Measurements from ENCODE around the gene NHLRC4.

The NHLRC4 gene

DNA sequence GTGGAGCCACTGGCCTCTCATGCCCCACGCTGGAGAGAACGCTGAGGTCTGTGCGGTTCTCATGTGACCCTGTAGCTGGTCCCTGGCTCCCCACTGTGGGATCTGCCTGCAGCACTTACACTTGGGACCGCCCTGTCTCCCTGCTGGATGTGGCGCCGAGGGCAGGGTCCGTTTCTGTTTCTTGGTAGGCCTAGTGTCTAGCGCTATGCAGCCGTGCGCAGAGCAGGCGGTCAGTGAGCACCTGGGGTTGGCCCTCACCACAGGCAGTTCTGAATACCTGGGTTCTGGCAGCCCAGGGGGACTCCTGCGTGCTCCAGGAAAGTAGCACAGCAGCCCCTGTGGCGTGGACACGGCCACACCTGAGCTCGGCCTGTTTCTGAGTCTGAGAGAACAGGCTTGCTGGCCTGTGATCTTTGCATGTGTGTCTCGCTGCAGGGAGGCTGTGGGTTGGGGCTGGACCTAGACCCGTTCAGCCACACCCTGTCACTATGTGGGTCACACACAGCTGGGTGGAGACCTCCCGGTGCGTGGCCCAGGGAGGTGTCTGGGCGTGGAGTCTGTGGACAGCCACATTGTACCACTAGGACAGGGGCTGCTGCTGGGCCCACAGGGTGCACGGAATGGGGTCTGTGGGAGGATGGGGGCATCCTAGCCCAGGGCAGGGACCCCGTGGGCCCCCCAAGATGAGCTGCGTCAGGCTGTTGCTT, 36.5 kb upstream of the NHLRC4 start:
- no peak for DNase-seq

DNA sequence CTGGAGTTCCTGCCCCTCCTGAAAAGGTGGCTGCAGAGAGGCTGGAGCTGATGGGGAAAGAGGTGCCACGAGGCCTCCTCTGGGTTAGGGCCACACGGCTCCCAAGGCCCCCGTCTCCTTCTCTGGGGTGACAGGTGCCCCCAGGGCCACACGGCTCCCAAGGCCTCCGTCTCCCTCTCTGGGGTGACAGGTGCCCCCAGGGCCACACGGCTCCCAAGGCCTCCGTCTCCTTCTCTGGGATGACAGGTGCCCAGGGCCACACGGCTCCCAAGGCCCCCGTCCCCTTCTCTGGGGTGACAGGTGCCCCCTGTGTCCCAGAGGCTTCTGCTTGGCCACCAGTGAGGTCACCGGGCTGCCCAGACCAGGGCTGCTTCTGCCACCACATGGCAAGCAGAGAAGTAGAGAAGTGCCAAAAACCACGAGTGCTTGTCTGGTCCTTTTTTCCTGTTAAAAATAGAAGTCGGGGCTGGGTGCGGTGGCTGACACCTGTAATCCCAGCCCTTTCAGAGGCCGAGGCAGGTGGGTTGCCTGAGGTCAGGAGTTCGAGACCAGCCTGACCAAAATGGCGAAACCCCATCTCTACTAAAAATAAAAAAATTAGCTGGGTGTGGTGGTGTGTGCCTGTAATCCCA, 35.2 kb upstream of the NHLRC4 start:
- no peak for DNase-seq

DNA sequence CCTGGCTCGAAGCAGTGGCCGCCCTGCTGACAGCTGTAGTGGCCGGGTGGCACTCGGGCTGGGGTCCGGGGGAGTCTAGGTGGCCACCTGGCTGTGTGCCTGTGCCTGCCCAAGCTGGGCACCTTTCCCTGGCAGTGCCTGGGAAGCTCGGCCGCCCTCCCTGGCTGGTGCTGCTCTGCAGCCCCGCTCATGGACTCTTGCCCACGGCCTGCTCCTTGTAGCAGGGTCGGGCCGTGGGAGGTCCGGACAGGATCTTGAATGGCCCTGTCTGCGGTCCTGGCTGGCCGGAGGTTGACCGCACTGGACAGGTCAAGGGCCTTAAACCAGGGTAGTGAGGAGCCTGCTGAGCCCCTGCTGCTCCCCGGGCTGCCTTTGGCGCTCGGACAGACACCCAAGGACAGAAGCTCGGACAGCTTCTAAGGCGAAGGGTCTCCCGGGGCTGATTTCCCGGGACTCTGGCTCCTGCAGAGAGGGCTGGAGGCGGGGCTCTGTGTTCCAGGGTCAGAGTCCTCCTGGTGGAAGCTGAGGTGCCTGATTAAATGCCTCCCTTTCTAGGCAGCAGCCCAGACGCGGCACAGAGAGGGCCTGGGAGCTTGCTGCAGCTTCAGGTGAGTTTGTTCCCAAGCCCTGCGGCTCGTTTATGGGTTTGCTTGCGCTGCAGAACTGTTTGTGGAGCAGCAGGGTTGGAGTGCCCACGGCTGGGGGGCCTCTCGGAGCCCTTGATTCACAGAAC, 33.2 kb upstream of the NHLRC4 start:
- no peak for DNase-seq

DNA sequence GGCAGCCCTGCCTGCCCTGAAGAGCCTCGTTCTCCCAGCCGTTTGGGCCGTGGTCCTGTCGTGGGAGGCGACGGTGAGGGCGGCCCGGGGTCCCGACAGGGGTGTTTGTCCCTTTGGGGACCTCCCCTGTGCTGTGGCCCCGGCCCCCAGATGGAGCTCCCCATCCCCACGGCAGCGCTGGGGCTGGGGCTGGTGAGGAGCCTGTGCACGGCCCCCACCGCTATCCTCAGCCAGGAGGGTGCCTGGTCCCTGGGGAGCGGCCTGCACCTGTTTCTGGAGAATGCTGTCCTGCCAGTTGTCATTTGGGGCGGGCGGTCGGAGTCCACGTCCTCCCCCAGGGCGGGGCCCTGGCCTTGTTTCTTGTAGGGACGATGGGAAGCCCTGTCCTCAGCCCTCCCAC, 32.7 kb upstream of the NHLRC4 start:
- no peak for DNase-seq

DNA sequence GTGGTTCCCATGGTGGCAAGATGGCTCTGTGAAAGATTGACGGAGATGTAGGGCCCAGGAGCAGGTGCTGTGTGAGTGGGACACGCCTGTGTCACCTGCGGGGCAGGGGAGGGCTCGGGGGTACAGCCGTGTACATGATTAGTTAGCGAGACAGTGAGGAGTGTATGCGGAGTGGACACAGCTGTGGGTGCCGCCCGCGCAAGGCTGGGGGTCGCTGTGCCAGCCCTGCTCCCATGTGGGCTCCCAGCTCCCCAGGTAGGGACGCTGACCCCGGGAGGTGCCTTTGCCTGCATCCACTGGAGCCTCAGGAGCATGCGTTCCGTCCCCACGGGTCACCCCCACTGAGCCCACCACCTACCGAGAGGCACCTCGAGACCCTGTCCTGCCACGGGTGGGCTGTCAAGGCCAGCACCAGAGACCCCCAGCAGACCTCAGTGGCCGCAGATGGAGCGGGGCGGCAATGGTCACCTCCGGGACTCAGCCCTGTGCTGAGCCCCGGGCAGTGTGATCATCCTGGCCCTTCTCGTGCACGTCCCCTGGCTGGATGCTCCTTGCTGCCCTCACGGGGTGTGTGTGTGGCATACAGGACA, 31.9 kb upstream of the NHLRC4 start:
- DNase-seq: no peak

DNA sequence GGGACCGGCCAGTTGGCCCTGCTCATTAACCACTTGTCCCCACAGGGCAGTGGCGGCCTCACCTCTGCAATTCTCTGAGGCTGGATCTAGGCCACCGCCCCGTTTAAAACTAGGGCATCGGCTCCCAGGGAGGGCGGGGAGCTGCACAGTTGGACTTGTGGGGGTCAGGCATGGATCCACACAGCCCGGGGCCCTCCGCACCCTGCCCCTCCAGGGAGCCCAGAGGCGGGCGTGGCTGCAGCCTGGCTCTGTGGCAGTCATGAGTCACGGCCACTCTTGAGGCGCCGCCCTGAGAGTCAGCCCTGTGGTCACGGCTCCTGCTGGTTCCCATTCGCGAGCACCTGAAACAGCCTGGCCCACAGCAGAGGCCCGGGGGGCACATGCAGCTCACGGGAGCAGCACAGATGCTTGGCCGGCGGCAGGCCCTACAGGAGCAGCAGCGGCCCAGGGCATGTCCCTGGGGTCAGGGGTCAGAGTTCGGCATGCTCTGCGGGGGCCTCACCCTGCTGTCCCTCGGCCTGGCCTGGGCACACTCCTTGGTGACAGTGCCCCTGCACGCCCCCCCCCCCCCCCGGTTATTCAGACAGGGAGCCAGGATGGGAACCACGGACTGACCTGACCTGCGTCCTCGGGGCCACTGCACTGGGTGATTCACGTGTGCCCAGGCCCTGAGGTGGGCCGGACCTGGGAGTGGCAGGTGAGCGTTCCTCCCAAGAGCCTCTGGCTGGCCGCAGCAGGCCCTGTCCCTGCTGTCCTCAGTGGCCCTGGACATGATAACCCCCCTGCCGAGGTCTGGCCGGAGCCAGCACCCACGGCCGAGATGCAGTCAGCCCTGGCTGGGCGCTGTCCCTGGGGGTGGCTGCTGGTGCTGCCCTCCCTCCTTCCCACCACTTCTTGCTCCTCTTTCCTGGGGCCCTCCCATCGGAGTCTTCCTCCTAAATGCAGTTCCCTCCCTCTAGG, 31.1 kb upstream of the NHLRC4 start:
- no peak for DNase-seq

DNA sequence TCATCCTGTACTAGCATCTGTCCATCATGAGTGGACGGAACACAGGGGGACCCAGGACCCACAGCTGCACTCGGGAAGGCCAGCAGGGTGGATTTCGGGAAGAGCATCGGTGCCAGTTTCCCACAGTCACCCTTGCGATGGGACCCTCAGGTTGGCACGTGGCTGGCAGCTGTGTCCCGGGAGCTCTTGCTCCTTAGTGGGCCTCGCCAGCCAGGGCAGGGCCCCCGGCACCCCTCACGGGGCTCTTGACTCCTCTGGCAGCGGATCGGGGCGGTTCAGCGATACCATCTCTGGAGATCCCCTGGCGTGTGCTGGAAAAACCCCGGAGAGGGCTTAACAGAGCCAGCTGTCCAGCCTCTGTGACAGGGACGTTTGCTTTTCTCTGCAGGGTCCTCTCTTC, 30.1 kb upstream of the NHLRC4 start:
- DNase-seq: no peak

DNA sequence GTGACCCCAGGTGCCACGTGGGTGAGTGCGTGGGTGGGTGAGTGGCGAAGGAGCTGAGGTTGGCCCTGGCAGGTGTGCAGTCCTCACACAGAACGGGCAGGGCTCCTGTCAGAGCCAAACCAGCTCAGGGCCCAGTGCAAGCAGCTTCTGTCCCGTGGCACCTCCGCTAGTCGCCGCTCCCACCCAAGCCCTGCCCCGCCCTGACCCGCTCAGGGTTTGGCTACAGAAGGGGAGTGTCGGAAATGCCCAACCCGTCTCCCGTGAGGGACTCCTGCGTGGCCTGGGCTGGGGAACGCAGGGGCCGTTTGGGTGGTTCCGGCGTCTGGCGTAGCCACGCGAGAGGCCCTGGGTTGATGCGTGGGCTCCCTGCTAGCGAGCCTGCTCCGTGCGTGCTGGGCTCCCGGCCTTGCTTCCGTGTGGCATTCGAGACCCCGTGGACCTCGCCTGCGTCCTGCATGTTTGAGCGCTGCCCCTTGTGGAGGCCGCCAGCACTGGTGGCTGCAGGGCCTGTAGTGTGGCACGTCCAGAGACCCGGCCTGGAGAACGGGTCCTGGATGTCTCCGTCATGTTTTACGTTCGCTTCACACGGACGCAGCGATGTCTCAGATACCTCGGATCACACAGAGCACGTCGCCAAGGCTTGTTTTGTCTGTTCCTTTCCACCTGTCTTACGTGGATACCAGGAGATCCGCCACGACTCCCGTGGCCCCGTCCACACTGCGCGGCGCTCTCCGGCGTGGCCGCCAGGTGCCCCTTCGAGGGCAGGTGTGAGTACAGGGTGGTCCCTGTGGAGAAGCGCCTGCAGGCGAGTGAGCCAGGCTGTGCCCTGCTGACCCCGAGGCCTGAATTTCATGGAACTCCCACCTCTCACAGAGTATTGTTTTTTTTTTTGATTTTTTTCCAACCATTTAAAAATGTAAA, 29.1 kb upstream of the NHLRC4 start:
- DNase-seq: no peak

DNA sequence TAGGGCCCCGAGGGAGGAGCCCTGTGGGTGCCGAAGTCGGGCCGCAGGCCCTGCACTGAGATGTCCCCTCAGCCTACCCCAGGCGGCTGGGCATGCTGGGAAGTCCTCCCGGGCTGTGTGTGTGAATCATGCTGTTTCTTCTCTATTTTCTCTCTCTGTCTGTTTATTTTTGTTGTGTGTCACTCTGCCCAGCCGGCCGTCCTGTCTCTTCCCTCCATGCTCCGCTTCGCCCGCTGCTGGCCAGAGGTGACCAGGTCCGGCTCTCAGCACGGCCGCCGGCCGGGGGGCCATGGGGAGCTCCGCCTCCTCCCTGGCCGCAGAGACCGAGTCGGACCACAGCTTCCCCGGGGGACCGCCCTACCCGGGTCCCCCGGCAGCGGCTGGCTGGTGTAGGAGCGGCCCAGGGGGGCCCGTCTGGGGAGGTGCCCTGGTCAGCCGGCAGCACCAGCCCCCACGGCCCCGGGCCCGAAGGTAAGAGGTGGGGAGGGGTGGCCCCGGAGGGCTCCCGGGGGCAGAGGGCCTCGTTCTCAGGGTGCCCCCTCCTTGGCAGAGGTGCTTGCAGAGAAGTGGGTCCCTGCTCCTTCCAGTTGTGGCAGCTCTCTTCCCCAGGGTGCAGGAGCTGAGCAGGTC, 26.8 kb upstream of the NHLRC4 start:
- DNase-seq: no peak

DNA sequence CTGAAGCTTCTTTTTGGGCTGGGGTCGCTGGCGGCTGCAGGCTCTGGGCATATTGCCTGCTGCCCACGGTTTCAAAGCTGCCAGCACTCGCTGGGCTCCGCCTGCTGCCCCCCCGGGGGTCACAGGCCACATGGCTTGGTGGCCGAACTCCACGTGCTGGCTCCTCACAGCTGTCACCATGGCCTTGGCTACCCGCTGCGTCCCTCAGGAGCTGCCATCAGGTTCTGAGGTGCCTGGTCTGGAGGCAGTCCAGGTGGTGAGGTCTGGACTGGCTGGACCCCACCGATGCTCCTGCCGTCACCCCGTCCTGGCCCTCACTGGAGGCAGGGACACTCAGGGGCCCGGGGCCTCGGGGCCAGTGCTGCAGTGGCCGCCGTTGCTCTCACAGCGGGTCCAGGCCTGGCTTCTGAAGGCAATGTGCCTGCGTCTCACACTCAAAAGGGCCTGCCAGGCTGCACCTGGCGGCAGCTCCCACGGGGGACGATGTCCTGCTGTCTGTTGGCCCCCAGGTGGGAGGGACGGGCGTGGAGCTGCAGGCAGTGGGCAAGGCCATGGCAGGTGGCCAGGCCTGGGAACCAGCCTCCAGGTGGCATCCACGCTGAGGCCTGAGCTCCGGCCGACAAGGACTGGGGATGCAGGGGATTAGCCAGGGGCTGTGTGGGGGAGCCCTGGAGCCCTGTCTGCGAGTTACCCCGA, 26.0 kb upstream of the NHLRC4 start:
- DNase-seq: no peak

DNA sequence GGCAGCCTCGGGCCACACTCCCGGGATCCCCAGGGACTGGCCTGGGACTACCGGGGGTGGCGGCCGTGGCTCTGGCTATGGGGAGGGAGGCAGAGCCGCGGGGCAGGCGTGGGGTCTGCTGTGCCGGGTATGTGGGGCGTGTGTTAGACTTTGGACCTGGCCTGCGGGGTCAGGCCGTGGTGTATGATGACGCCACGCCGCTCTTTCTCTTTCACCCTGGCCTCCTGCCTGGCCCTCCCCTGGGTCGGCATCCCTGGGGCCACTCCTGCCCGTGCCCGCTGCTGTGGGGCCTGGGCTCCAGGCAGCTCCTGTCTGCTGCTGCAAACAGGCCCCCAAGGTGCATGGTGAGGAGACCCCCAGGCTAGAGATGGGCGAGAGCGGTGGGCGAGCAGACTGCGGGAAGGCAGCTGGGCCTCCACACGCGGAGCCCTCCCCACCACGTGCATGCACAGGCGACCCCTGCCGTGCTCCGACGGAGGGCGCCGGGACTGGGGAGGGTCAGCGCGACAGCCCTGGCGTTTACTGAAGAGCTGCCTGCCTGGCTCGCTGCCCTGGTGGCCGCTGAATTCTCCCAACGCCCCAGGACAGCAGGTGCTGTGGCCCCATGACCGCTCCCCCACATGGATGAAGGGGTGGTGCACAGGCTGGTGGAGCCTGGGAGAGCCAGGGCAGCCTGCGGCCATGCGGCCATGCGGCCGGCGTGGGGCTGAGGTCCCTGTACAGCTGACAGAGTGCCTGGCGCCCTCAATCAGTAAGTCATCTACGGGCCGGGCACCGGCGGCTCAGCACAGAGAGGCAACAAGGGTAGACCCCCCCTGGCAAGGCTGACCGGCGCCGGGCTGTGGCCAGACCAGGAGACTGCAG, 23.3 kb upstream of the NHLRC4 start:
- no peak for DNase-seq

DNA sequence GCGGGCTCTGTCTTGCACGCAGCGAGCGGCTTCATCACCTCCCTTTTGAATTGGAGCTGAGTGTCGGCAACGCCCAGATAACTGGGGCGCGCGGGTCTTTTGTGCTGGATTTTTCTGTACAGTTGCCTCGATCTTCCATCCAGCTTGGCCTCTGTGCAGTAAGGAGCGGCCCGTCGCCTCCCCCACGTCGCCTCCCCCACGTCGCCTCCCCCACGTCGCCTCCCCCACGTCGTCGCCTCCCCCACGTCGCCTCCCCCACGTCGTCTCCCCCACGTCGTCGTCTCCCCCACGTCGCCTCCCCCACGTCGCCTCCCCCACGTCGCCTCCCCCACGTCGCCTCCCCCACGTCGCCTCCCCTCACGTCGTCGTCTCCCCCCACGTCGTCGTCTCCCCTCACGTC, 22.3 kb upstream of the NHLRC4 start:
- no peak for DNase-seq

DNA sequence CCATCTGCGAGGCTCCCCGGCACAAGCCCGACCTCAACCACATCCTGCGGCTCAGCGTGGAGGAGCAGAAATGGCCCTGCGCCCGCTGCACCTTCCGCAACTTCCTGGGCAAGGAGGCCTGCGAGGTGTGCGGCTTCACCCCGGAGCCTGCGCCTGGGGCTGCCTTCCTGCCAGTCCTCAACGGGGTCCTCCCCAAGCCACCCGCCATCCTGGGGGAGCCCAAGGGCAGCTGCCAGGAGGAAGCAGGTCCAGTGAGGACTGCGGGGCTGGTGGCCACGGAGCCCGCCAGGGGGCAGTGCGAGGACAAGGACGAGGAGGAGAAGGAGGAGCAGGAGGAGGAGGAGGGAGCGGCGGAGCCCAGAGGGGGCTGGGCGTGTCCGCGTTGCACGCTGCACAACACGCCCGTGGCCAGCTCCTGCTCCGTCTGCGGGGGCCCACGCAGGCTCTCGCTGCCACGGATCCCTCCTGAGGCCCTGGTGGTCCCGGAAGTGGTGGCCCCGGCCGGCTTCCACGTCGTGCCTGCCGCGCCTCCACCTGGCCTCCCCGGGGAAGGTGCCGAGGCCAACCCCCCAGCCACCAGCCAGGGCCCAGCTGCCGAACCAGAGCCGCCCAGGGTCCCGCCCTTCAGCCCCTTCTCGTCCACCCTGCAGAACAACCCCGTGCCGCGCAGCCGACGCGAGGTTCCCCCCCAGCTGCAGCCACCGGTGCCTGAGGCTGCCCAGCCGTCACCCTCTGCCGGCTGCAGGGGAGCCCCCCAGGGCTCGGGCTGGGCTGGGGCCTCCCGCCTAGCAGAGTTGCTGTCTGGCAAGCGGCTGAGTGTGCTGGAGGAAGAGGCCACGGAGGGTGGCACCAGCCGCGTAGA, 19.7 kb upstream of the NHLRC4 start:
- no peak for DNase-seq

DNA sequence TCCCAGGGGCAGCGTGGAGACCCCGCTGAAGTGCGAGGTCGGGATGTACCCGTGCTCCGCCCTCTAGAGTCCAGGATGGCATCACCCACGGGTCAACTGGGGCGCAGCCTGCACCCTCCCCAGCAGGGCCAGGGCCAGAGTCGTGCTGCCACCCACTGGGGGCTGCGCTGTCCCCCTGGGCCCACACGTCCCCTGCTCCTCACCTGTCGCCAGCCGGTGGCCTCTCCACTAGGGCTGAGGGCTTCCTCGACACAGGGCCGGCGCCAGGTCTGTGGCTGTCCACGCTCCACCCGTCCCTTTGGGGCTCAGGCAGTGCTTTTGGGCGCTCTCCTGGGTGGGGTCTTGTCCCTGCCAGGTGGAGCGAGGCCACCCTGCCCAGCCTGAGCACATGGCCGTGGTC, 18.2 kb upstream of the NHLRC4 start:
- no peak for DNase-seq

DNA sequence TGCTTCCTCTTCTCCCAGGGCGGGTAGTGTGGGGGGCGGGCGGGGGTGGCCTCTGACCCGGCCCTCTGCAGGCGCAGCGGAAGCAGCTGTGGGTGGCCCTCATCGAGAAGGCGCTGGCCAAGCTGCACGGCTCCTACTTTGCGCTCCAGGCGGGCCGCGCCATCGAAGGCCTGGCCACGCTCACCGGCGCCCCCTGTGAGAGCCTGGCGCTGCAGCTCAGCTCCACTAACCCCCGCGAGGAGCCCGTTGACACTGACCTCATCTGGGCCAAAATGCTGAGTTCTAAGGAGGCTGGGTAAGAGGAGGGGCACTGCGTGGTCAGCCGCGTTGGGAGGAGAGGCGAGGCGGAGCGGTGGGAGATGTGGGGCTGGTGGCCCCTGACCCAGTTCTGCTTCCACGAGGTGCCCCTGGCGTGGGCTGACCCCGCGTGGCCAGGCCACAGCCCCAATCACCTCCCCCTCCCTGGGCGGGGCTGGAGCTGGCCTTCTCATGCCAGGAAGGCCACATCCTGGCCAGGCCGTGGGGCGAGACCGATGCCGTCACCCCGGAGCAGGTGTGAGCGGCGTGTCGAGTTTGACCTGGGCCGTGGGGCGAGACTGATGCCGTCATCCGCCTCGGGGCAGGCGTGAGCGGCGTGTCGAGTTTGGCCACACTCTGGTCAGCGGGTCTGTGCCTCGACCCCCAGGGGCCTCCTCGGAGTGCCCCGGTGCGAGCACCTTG, 17.1 kb upstream of the NHLRC4 start:
- DNase-seq: no peak

DNA sequence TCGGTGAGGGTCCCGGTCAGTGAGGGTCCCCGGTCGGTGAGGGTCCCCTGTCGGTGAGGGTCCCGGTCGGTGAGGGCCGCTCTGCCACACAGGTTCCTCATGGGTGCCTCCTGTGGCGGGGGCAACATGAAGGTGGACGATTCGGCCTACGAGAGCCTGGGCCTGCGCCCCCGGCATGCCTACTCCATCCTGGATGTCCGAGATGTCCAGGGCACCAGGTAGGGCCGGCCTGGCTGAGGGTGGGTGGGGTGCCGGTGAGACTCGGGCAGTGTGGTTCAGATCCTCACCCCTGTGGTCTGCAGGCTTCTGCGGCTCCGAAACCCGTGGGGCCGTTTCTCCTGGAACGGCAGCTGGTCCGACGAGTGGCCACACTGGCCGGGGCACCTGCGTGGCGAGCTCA, 15.6 kb upstream of the NHLRC4 start:
- DNase-seq: no peak

DNA sequence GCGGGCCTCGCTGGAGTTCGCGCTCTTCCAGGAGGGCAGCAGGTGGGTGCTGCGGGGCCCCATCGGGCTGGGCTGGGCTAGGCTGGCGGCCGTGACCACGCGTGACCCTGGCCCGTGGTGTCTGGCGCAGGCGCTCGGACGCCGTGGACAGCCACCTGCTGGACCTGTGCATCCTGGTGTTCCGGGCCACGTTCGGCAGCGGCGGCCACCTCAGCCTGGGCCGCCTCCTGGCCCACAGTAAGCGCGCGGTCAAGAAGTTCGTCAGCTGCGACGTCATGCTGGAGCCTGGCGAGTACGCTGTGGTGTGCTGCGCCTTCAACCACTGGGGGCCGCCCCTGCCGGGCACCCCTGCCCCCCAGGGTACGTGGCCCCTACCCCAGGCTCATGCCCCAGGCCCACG, 14.6 kb upstream of the NHLRC4 start:
- no peak for DNase-seq

Measured in NCI-H2081 (cell line).